HG02678 (cell line): ENCODE data around the gene VSTM2A.
"Not testable (repeated sequence)": the region's sequence is repeated elsewhere in the genome, so short reads cannot be mapped to it uniquely, and the experiment has no call there.

Experiments
- ATAC-seq: cut with Tn5 transposase; IDR thresholded peaks from one replicate; pipeline ENCODE4 v1.9.1; 2021; ENCODE audit warnings: mild to moderate bottlenecking, moderate library complexity; ENCODE audit not compliant: unreplicated experiment

The VSTM2A gene, protein sequence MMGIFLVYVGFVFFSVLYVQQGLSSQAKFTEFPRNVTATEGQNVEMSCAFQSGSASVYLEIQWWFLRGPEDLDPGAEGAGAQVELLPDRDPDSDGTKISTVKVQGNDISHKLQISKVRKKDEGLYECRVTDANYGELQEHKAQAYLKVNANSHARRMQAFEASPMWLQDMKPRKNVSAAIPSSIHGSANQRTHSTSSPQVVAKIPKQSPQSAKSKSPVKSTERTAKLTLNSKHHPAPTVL

GRCh38 chr7:54541669-54542625, at the start of gene VSTM2A:
VSTM2A (plus strand) TSS chr7:54542375; CDS start chr7:54542731, 356 bp downstream.
- no peak for ATAC-seq

DNA sequence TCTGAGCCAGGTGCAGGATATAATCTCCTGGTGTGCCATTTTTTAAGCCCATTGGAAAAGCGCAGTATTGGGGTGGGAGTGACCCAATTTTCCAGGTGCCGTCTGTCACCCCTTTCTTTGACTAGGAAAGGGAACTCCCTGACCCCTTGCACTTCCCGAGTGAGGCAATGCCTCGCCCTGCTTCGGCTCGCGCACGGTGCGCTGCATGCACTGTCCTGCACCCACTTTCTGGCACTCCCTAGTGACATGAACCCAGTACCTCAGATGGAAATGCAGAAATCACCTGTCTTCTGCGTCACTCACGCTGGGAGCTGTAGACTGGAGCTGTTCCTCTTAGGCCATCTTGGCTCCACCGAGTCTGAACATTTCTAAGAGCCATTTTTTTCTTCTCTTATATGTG, 37.6 kb upstream of the VSTM2A start:
- not testable (repeated sequence) for ATAC-seq

GRCh38 chr7:54529568-54529967, 12.6 kb upstream of the VSTM2A start:
- no peak for ATAC-seq

DNA sequence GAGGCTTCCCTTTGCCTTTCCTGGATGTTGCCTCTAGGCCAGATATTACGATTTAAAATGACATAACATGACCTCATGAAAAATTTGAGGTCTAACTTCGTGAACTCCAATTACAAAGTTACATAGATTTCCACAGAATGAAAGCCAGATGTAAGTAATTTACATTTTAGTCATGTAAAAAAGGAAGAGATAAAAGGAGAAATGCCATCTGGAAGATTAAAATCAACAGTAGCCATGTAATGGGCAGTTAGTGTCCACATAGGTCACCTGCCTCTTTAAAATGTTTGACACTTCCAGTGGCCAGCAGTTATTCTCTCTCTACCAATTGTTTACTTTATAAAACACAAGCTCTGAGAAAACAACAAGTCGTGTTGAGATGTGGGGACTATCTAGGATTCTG, 4.1 kb upstream of the VSTM2A start:
- ATAC-seq: no peak

DNA sequence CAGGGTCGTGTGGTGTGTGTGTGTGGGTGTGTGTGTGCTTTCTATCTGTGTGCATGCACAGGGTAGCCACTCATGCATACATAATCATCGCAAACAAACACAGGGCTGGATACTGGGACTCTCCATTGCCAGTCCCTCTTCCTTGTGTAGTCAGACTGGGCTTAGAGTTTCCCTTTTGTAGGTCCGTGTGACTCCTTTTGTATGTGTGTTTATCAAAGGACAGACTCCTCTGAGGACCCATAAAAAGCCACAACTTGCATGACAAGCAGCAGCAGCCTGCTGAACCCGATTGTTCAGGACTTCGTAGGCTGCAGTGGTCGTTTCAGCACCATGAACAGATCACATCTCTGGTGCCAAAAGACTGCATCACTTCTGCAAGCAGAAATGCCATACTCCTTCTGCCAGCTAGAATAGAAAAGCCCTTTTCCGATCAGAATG, 895 bp downstream of the VSTM2A start:
- ATAC-seq: no peak

- ATAC-seq: no peak
Observed at GRCh38 chr7:54544149-54544526, 2.0 kb downstream of the VSTM2A start.

DNA sequence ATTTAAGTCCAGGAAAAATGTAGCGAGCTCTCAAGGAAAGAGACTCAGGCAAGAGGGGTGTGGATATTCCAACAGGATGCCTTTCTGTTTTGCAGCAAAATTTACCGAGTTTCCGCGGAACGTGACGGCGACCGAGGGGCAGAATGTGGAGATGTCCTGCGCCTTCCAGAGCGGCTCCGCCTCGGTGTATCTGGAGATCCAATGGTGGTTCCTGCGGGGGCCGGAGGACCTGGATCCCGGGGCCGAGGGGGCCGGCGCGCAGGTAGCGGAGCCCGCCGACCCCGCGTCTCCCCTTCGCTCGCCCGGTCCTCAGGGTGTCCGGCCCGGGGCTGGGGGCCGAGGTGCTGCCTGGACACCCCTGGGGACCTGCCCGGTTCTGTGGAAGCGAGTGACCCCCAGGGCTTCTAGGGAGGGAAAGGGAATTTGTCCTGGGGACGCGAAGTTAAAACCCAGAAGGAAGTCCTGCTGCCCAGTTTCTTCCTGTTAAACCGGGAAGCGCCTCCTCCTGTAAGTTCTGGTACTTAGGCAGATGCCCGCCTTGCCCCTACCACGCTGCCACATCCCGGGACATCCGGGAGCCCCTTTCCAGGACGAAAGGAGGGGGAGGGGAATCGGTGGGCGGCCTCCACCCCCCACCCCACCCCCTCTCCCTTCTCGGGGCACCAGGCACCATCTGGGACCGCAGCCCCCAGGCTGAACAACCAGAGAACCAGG, 2.5 kb downstream of the VSTM2A start:
- no peak for ATAC-seq

DNA sequence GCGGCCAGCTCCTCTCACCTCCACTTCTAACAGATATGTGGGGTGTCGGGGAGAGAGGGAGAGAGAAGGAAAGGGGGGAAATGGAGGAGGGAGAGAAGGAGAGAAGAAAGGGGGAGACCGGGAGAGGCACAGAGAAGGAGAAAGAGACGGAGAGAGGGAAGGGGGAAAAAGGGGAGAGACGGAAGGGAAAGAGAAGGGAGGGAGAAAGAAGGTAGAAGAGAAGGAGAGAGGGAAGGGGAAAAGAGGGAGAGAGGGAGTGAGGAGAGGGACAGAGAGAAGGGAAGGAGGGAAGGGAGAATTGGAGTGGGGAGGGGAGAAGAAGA, 3.0 kb downstream of the VSTM2A start:
- ATAC-seq: no peak

DNA sequence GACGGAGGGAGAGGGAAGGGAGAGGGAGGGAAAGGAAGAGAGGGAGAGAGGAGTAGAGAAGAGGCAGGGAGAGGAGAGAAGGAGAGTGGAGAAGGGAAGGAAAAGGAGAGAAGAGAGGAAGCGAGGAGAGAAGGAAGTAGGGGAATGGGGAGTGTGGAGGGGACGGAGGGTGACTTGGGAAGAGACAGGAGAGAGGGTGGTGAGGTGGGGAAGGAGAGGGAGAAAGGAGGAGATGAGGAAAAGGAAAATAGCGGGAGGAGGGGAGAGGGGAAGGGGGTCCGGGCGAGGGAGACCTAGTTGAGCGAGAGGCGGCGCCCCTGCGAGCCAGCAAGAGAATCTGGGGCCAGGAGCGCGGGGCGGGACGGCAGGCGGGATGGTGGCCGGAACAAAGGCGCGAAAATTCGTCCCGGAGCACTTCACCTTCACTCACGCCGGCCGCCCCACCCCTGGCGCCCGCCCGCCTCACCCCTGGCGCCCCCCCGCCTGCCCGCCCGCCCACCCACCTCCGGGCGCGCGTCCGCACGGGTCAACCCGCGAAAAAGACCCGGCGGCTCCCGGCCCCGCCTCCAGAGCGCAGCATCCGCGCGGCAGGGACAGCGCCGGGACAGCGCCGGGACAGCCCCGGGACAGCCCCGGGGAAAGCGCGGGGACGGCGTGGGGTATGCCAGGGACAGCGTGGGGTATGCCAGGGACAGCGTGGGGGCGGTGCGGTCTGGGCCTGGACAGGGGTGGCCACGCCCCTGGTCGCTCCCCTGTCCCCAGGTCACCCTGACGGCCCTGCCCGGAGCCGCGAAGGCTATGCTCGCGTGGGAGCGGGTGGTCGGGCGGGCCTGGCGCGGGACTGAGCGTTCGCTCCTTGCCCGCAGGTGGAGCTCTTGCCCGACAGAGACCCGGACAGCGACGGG, 4.2 kb downstream of the VSTM2A start:
- ATAC-seq: no peak

DNA sequence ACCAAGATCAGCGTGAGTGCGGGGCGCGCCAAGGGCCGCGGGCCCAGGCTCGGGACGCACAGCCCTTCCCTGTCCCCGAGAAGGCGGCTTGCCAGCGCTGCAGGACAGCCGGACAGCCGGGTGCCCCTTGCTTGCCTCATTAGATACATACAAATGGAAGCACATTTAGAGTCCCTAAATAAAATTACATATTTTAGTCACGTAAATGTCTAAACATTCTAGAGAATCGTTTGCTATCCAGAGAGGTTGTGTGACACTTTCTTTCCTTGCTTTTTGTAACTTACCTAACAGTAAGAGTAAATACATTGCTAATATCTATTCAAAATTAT, 4.8 kb downstream of the VSTM2A start:
- no peak for ATAC-seq

DNA sequence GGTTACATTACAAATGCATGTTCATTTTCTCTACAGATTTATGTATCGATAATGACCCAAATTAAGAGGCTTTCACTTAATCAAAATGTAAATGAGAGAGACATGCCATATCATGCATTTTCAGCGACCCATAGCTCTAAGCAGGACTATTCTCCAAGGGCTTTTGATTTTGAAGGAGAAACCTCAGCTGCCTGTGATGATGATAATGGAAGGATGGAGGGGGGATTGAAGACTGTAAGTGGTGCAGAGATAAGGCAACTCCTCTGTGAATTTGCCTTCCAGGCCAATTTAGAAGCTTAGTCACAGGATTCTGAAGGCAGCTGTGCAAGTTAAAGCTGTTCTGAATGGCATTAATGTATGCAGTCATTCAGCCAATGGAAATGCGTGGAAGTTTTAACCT, 8.3 kb downstream of the VSTM2A start:
- no peak for ATAC-seq

GRCh38 chr7:54556121-54556520, 13.9 kb downstream of the VSTM2A start:
- no peak for ATAC-seq

- no peak for ATAC-seq
Observed at GRCh38 chr7:54559401-54559800, 17.2 kb downstream of the VSTM2A start.

DNA sequence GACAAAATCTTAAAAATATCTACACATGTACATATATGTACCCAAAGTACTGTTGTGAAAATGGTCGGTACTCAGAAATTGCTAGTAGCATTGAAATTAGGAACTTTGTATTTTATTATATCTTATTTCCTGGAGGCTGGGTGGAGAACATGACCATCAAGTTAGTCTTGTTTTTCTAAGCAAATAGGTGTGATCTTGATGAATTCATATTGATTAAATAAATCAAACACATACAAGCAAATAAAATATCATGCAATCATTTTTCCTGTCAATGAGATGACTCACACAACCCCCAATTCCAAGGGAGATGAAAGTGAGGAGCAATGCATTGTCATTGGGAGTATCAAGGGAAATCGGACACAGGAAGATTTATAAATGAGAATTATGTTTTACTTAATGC, 18.0 kb downstream of the VSTM2A start:
- no peak for ATAC-seq

GRCh38 chr7:54560723-54561122, 18.5 kb downstream of the VSTM2A start:
- ATAC-seq: no peak

- no peak for ATAC-seq
Observed at GRCh38 chr7:54563329-54563916, 21.2 kb downstream of the VSTM2A start.

GRCh38 chr7:54565432-54565831, 23.3 kb downstream of the VSTM2A start:
- ATAC-seq: no peak

- no peak for ATAC-seq
Observed at GRCh38 chr7:54581511-54581910, 39.3 kb downstream of the VSTM2A start.

GRCh38 chr7:54591404-54592386, 49.5 kb downstream of the VSTM2A start:
- no peak for ATAC-seq
